OCI-LY1 (cell line): Measurements from ENCODE around the gene IFIT1B.

ENCODE experiments used
- H2AFZ ChIP-seq: fragments of 200-600 bp; sonication (generic), shearing (Covaris generic); 2 replicates; pipeline ENCODE4 v1.6.0; 2014; ENCODE audit warnings: antibody characterized with exemption, mild to moderate bottlenecking, low read length
- H3F3A ChIP-seq: fragments of 200-600 bp; sonication (generic), shearing (Covaris generic); 2 replicates; pipeline ENCODE4 v1.6.0; 2014; ENCODE audit warnings: mild to moderate bottlenecking, antibody characterized with exemption, low read length, moderate library complexity; ENCODE audit not compliant: insufficient read depth
- H3K27ac ChIP-seq: fragments of 200-600 bp; sonication (generic); 2 replicates; pipeline ENCODE4 v1.5.1; 2014; ENCODE audit warnings: low read length, mixed run types, mild to moderate bottlenecking, low read depth; ENCODE audit not compliant: poor library complexity, severe bottlenecking
- H3K27me3 ChIP-seq: fragments of 200-600 bp; sonication (generic); 2 replicates; pipeline ENCODE4 v1.6.0; 2014; ENCODE audit warnings: antibody characterized with exemption, mild to moderate bottlenecking, low read length, moderate library complexity; ENCODE audit not compliant: insufficient read depth
- H3K36me3 ChIP-seq: fragments of 200-600 bp; sonication (generic); 2 replicates; pipeline ENCODE4 v1.6.1; 2014; ENCODE audit warnings: mild to moderate bottlenecking, antibody characterized with exemption, low read length, moderate library complexity, mixed read lengths; ENCODE audit not compliant: insufficient read depth
- H3K4me1 ChIP-seq: fragments of 200-600 bp; sonication (generic); 2 replicates; pipeline ENCODE4 v1.5.1; 2014; ENCODE audit warnings: mild to moderate bottlenecking, low read length, moderate library complexity; ENCODE audit not compliant: insufficient read depth, severe bottlenecking
- H3K4me2 ChIP-seq: fragments of 200-600 bp; sonication (generic), shearing (Covaris generic); 2 replicates; pipeline ENCODE4 v1.6.1; 2014; ENCODE audit warnings: low read length
- H3K4me3 ChIP-seq: fragments of 200-600 bp; sonication (generic); 2 replicates; pipeline ENCODE4 v1.5.1; 2014; ENCODE audit warnings: low read length, low read depth, mild to moderate bottlenecking, mixed read lengths; ENCODE audit not compliant: poor library complexity, severe bottlenecking
- H3K79me2 ChIP-seq: fragments of 200-600 bp; shearing (Covaris generic); 2 replicates; pipeline ENCODE4 v1.6.1; 2016; ENCODE audit warnings: mixed run types, low read length, mixed read lengths; ENCODE audit not compliant: insufficient read depth
- H3K9ac ChIP-seq: fragments of 200-600 bp; sonication (generic), shearing (Covaris generic); 2 replicates; pipeline ENCODE4 v1.6.1; 2014; ENCODE audit warnings: mild to moderate bottlenecking, low read length, mixed read lengths
- H3K9me2 ChIP-seq: fragments of 200-600 bp; sonication (generic), shearing (Covaris generic); 2 replicates; pipeline ENCODE4 v1.6.1; 2014; ENCODE audit warnings: low read depth, mild to moderate bottlenecking, low read length, mixed read lengths
- H3K9me3 ChIP-seq: fragments of 200-600 bp; shearing (Covaris generic); 2 replicates; pipeline ENCODE4 v1.6.1; 2014; ENCODE audit warnings: low read length, mixed read lengths
- H4K20me1 ChIP-seq: fragments of 200-600 bp; sonication (generic), shearing (Covaris generic); 2 replicates; pipeline ENCODE4 v1.6.0; 2016; ENCODE audit warnings: mild to moderate bottlenecking, low read length; ENCODE audit not compliant: insufficient read depth
- CTCF ChIP-seq: fragments of 200-600 bp; sonication (generic), shearing (Covaris generic); IDR thresholded peaks from 2 replicates; pipeline ENCODE4 v1.5.1; 2017; ENCODE audit warnings: mild to moderate bottlenecking, antibody characterized with exemption, low read length, moderate library complexity, mixed read lengths
- EZH2 ChIP-seq: fragments of 200-600 bp; sonication (generic), shearing (Covaris generic); IDR thresholded peaks from 2 replicates; pipeline ENCODE4 v1.8.0; 2017; ENCODE audit warnings: borderline replicate concordance, mixed run types, mild to moderate bottlenecking, antibody characterized with exemption, low read length, moderate library complexity, mixed read lengths

IFIT1B gene

GRCh38 chr10:89371079-89371478, 6.8 kb upstream of the IFIT1B start:
- Histone ChIP-seq H3K79me2 (no peaks in the 10 kb centered on the region), H3K36me3 (no peaks in the 10 kb centered on the region), H3K4me1 (no peaks in the 10 kb centered on the region), H3K27ac (no peak overlapping the region), H4K20me1 (no peaks in the 10 kb centered on the region), H3K9ac (no peak overlapping the region), H3K9me3 (no peaks in the 10 kb centered on the region), H3K27me3 (no peaks in the 10 kb centered on the region), H3K4me2 (no peak overlapping the region), H3F3A (no peaks in the 10 kb centered on the region), H3K9me2 (no peaks in the 10 kb centered on the region), H3K4me3 (no peak overlapping the region), H2AFZ (no peak overlapping the region)
- TF ChIP-seq CTCF (no peak), EZH2 (no peak)

- Histone ChIP-seq H3K36me3 (no peaks in the 10 kb centered on the region), H3K27me3 (no peaks in the 10 kb centered on the region), H4K20me1 (no peaks in the 10 kb centered on the region), H3K4me3 (no peak overlapping the region), H3K9me3 (no peaks in the 10 kb centered on the region), H3K9me2 (no peaks in the 10 kb centered on the region), H3K79me2 (no peaks in the 10 kb centered on the region), H3K9ac (no peak overlapping the region), H3K4me2 (no peak overlapping the region), H3K27ac (no peak overlapping the region), H2AFZ (no peak overlapping the region), H3K4me1 (no peaks in the 10 kb centered on the region), H3F3A (no peaks in the 10 kb centered on the region)
- TF ChIP-seq CTCF = no peak
- TF ChIP-seq EZH2 = no peak
Observed at GRCh38 chr10:89371987-89372386, 5.9 kb upstream of the IFIT1B start.

DNA sequence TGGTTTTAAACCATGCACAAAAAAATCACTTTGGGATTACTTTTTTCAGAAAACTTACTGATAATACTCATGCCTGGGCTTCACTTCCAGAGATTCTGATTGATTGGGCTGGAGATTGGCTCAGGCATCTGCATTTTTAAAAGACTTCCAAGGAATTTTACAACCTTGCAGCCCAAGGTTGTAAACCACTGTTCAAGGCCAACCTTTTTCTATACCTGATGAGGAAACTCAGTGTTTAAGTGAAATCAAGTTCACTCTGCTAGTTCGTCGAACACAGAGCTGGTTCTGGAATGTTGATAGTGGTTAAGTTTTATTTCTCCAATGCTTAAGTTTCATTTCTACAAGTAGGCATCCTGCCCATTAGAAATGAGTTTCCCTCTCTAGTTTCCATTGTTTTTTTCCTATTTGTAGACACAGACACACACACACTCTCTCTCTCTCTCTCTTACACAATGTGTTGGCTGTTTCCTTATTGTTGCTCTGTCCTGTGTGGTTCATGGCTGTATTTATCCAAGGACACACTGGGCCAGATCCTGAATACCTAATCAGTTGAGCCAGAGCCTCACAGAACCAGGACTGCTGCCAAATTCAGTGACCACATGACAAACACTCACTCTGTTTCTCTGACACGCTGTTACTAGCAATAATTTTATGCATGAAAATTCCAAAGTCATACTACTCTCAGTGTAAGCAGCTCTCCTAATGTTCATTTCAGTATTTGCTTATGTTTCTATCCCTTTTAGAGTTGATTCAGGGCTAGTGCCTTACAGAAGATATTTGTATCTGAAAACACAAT, 3.7 kb upstream of the IFIT1B start:
- no peaks in the 10 kb centered on the region for H3K9me2 ChIP-seq
- no peak overlapping the region for H3K4me3 ChIP-seq
- H2AFZ ChIP-seq = no peak overlapping the region
- no peak overlapping the region for H3K9ac ChIP-seq
- H3K4me1 ChIP-seq = no peaks in the 10 kb centered on the region
- no peaks in the 10 kb centered on the region for H3K9me3 ChIP-seq
- H3K27ac ChIP-seq = no peak overlapping the region
- no peaks in the 10 kb centered on the region for H4K20me1 ChIP-seq
- H3F3A ChIP-seq = no peaks in the 10 kb centered on the region
- H3K79me2 ChIP-seq = no peaks in the 10 kb centered on the region
- TF ChIP-seq EZH2 = no peak
- TF ChIP-seq CTCF = no peak
- H3K4me2 ChIP-seq = no peak overlapping the region
- no peaks in the 10 kb centered on the region for H3K27me3 ChIP-seq
- no peaks in the 10 kb centered on the region for H3K36me3 ChIP-seq
